ENCODE data around the gene MFSD6.

- TF ChIP-seq POLR2A (IDR thresholded peaks at IDR 0.05) = no peak
- TF ChIP-seq, protein P1, sequence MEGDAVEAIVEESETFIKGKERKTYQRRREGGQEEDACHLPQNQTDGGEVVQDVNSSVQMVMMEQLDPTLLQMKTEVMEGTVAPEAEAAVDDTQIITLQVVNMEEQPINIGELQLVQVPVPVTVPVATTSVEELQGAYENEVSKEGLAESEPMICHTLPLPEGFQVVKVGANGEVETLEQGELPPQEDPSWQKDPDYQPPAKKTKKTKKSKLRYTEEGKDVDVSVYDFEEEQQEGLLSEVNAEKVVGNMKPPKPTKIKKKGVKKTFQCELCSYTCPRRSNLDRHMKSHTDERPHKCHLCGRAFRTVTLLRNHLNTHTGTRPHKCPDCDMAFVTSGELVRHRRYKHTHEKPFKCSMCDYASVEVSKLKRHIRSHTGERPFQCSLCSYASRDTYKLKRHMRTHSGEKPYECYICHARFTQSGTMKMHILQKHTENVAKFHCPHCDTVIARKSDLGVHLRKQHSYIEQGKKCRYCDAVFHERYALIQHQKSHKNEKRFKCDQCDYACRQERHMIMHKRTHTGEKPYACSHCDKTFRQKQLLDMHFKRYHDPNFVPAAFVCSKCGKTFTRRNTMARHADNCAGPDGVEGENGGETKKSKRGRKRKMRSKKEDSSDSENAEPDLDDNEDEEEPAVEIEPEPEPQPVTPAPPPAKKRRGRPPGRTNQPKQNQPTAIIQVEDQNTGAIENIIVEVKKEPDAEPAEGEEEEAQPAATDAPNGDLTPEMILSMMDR (IDR thresholded peaks at IDR 0.05) = no peak
These were observed 47.2 kb upstream of the MFSD6 start for GRCh38 chr2:190360965-190361364.
